DOHH2 (cell line): ENCODE measurements around the gene PTPRN2.

Experiments used
- CTCF ChIP-seq: fragments of 200-600 bp; sonication (generic); IDR thresholded peaks from one replicate; pipeline ENCODE4 v1.5.1; 2014; ENCODE audit warnings: antibody characterized with exemption, mild to moderate bottlenecking, low read depth, low read length; ENCODE audit not compliant: poor library complexity, severe bottlenecking
- EZH2phosphoT487 ChIP-seq: fragments of 200-600 bp; sonication (generic); IDR thresholded peaks from 2 replicates; pipeline ENCODE4 v1.6.1; 2017; ENCODE audit warnings: borderline replicate concordance, mild to moderate bottlenecking, antibody characterized with exemption, low read length, moderate library complexity, mixed read lengths

- no peak for TF ChIP-seq CTCF
- TF ChIP-seq EZH2phosphoT487 = no peak
These were observed 565.0 kb downstream of the PTPRN2 start for GRCh38 chr7:158022601-158023000.
